K562 (cell line): ENCODE data around the gene PNPLA7. TPM values are rescaled to one million over a fixed set of nuclear protein-coding genes. Genes with fewer than 3 reads are reported as not detected.

Experiments
- ATAC-seq: fragments of 200-7000 bp; cut with Tn5 transposase; 3 replicates; pipeline ENCODE4 v1.9.1; 2020; ENCODE audit warnings: moderate library complexity
- BruUV-seq: library from RNA; stranded (reverse); fragments of 400-500 nt; replicated peaks from 2 replicates; lab custom pipeline; 2021; lab: Mats Ljungman, UMichigan
- CTCF ChIA-PET: fragments of 300-600 bp; formaldehyde crosslinking; extraction: SDS; loops from one replicate; lab custom pipeline; 2021; ENCODE audit warnings: low intra/inter-chr PET ratio; lab: Yijun Ruan, JAX
- POLR2A ChIA-PET: fragments of 300-600, 350-650 bp; sonication (Branson Sonifier 250); formaldehyde crosslinking; extraction: SDS; loops from one replicate; lab custom pipeline; 2021; ENCODE audit warnings: antibody characterized with exemption, inconsistent platforms; lab: Yijun Ruan, JAX
- DNase-seq, 4 experiments: peaks; one replicate each; pipeline versions ENCODE4 v3.0.0 to v3.0.0-alpha.2; 2011 to 2018; ENCODE audit warnings: low spot score in 3 of 4, mixed read lengths in 3 of 4; ENCODE audit errors: extremely low read depth in 1 of 4
- FAIRE-seq: peaks from 2 replicates; lab custom pipeline; 2011; peaks lifted over from hg19 to GRCh38; lab: Jason Lieb, UNC
- H2AFZ ChIP-seq: 2 replicates; pipeline ENCODE4 v1.6.0; 2011; ENCODE audit warnings: low read depth, low read length, control low read depth, inconsistent platforms
- H3K27ac ChIP-seq: fragments of 200-600 bp; 3 replicates; pipeline ENCODE4 v1.8.0; 2011; ENCODE audit warnings: low read depth, mild to moderate bottlenecking, control low read depth, inconsistent platforms, low read length, moderate library complexity, mixed read lengths; ENCODE audit errors: extremely low read depth
- H3K27me3 ChIP-seq, 2 experiments: fragments of 300-600 bp in 1 of 2; 2 replicates in 1 of 2; 3 replicates in 1 of 2; pipeline versions ENCODE4 v1.6.0 to v1.8.0; 2011; ENCODE audit warnings: inconsistent platforms in 2 of 2, low read length in 2 of 2, mild to moderate bottlenecking in 1 of 2, mixed read lengths in 1 of 2, moderate library complexity in 1 of 2; ENCODE audit not compliant: control insufficient read depth in 2 of 2, insufficient read depth in 2 of 2
- H3K36me3 ChIP-seq: fragments of 300-600 bp; 3 replicates; pipeline ENCODE4 v1.8.0; 2011; ENCODE audit warnings: mild to moderate bottlenecking, low read length, inconsistent platforms; ENCODE audit not compliant: control insufficient read depth, insufficient read depth
- H3K4me1 ChIP-seq, 2 experiments: fragments of 200-600 bp in 1 of 2; replicated peaks in 1 of 2; 2 replicates in 1 of 2; 3 replicates in 1 of 2; pipeline versions ENCODE4 v1.5.1 to v1.8.0; 2011; ENCODE audit warnings: inconsistent platforms in 2 of 2, low read length in 2 of 2, mild to moderate bottlenecking in 1 of 2, mixed read lengths in 1 of 2, moderate library complexity in 1 of 2; ENCODE audit not compliant: control insufficient read depth in 2 of 2, insufficient read depth in 2 of 2
- H3K4me2 ChIP-seq: 2 replicates; pipeline ENCODE4 v1.6.1; 2011; ENCODE audit warnings: low read length, control low read depth, inconsistent platforms, mixed read lengths; ENCODE audit not compliant: insufficient read depth
- H3K4me3 ChIP-seq: fragments of 200-600 bp; sonication (generic), shearing (Covaris generic); 2 replicates; pipeline ENCODE4 v1.5.1; 2016; ENCODE audit warnings: control low read depth, inconsistent platforms
- H3K79me2 ChIP-seq: fragments of 200-600 bp; 3 replicates; pipeline ENCODE4 v1.8.0; 2011; ENCODE audit warnings: low read length, inconsistent platforms; ENCODE audit not compliant: control insufficient read depth, insufficient read depth
- H3K9ac ChIP-seq, 2 experiments: 2 replicates each; pipeline versions ENCODE4 v1.6.0 to v1.6.1; 2011; ENCODE audit warnings: low read depth in 2 of 2, low read length in 2 of 2, control low read depth in 1 of 2, inconsistent platforms in 1 of 2, mild to moderate bottlenecking in 1 of 2, mixed read lengths in 1 of 2; ENCODE audit not compliant: insufficient read depth in 1 of 2
- H3K9me1 ChIP-seq: one replicate; pipeline ENCODE4 v1.6.0; 2011; ENCODE audit warnings: inconsistent platforms, mild to moderate bottlenecking, low read length, moderate library complexity; ENCODE audit not compliant: control insufficient read depth, insufficient read depth
- H3K9me3 ChIP-seq: replicated peaks from 2 replicates; pipeline ENCODE4 v1.5.1; 2011; ENCODE audit warnings: low read depth, low read length, inconsistent platforms; ENCODE audit not compliant: control insufficient read depth, insufficient read depth
- H4K20me1 ChIP-seq: replicated peaks from 2 replicates; pipeline ENCODE4 v1.6.1; 2011; ENCODE audit warnings: low read length, inconsistent platforms, mixed read lengths; ENCODE audit not compliant: control insufficient read depth, insufficient read depth
- GABPA ChIP-seq: fragments of 200-800 bp; sonication (Bioruptor generic); conservative IDR thresholded peaks from 2 replicates; pipeline ENCODE4 v1.6.1; 2016; ENCODE audit warnings: low read depth, missing genetic modification characterization, missing compliant biosample characterization
- NFE2L1 ChIP-seq: fragments of 450-650 bp; IDR thresholded peaks from 2 replicates; pipeline ENCODE4 v1.6.1; 2016; ENCODE audit warnings: missing genetic modification characterization, low read depth, mild to moderate bottlenecking, missing compliant biosample characterization, moderate library complexity, borderline replicate concordance
- NFIC ChIP-seq: fragments of 450-650 bp; IDR thresholded peaks from 2 replicates; pipeline ENCODE4 v1.6.1; 2017; ENCODE audit warnings: mild to moderate bottlenecking, inconsistent platforms
- NONO ChIP-seq, 2 experiments: fragments of 200-400 bp in 1 of 2; fragments of 450-650 bp in 1 of 2; formaldehyde crosslinking in 1 of 2; IDR thresholded peaks; 2 replicates each; pipeline ENCODE4 v1.6.1; 2017; ENCODE audit warnings: low read depth in 2 of 2, mild to moderate bottlenecking in 2 of 2, moderate library complexity in 2 of 2, low read length in 1 of 2
- RCOR1 ChIP-seq, 2 experiments: IDR thresholded peaks; 2 replicates each; pipeline ENCODE4 v1.6.1; 2012; ENCODE audit warnings: low read depth in 2 of 2, low read length in 2 of 2, borderline replicate concordance in 1 of 2, improper control_type of control experiment in 1 of 2
- SLC30A9 ChIP-seq: fragments of 250-450 bp; sonication (Bioruptor Pico); IDR thresholded peaks from 2 replicates; pipeline ENCODE4 v1.8.0; 2022; ENCODE audit warnings: mild to moderate bottlenecking, moderate library complexity
- YY1 ChIP-seq, 3 experiments: IDR thresholded peaks; 2 replicates each; pipeline ENCODE4 v1.6.1; 2011; ENCODE audit warnings: low read length in 2 of 3, mild to moderate bottlenecking in 2 of 3, moderate library complexity in 2 of 3, borderline replicate concordance in 1 of 3, control low read depth in 1 of 3, low read depth in 1 of 3; ENCODE audit not compliant: insufficient read depth in 3 of 3, insufficient replicate concordance in 2 of 3, control insufficient read depth in 1 of 3, insufficient read length in 1 of 3; ENCODE audit errors: extremely low read depth in 1 of 3
- ZEB2 ChIP-seq: fragments of 450-650 bp; IDR thresholded peaks from 2 replicates; pipeline ENCODE4 v1.6.1; 2016
- WGBS: fragments of 100-300 bp; shearing (Covaris generic); methylation state at CpG from one replicate; pipeline ENCODE4 v1.1.6; 2016; ENCODE audit warnings: low coverage, mixed read lengths; ENCODE audit not compliant: insufficient coverage; ENCODE audit errors: missing lambda C conversion rate; 5-methylcytosine and 5-hydroxymethylcytosine counted together
- in situ Hi-C: fragments of 300-500 bp; cut with MboI; formaldehyde crosslinking; loops from 4 replicates; pipeline ENCODE4 v1.15.0; 2018; ENCODE audit warnings: inconsistent platforms, mixed read lengths
- intact Hi-C: fragments of 100-400 bp; cut with micrococcal nuclease; formaldehyde crosslinking; loops from 2 replicates; pipeline ENCODE4 v1.14.2; 2022
- polyA plus RNA-seq, 8 experiments: library from polyadenylated mRNA; depleted of rRNA in 4 of 8; stranded (reverse) in 5 of 8; unstranded in 3 of 8; fragments of >200 nt; fragmentation: Nextera tagmentation in 2 of 8; fragmentation: Illumina TruSeq in 1 of 8; extraction: Ambion mirVana in 2 of 8; extraction: Trizol in 1 of 8; gene quantifications; 2 replicates each; pipeline versions ENCODE4 v1.2.1 to v1.2.3, GENCODE V29; 2011 to 2014; ENCODE audit warnings: inconsistent platforms in 1 of 8, missing spikeins in 1 of 8
- total RNA-seq, 7 experiments: library from RNA; depleted of rRNA in 6 of 7; stranded (reverse); fragments of >200 nt in 6 of 7; fragmentation: Illumina TruSeq in 2 of 7; extraction: Trizol in 2 of 7; gene quantifications; 2 replicates each; pipeline versions ENCODE4 v1.2.1 to v1.2.3, GENCODE V29; 2011 to 2021; ENCODE audit warnings: low replicate concordance in 1 of 7
- TF ChIP-seq, protein P1 (sequence below), 2 experiments: IDR thresholded peaks; 2 replicates each; pipeline ENCODE4 v1.6.1; 2012; ENCODE audit warnings: improper control_type of control experiment in 2 of 2, low read depth in 2 of 2, low read length in 2 of 2, borderline replicate concordance in 1 of 2
- TF ChIP-seq, protein P2 (sequence below): sonication (generic); formaldehyde crosslinking; IDR thresholded peaks from 2 replicates; pipeline ENCODE4 v1.8.1; 2023; ENCODE audit warnings: mild to moderate bottlenecking, missing genetic modification reagents
- TF ChIP-seq, protein P3 (sequence below): sonication (generic); formaldehyde crosslinking; IDR thresholded peaks from 2 replicates; pipeline ENCODE4 v1.8.1; 2023; ENCODE audit warnings: mild to moderate bottlenecking, missing genetic modification reagents

Gene PNPLA7
- total and polyA plus RNA-seq, 9 of the 15 experiments (the other 6 are each of a cell fraction or from before 2014, with no cell fraction given): 0.01 to 0.85 (median 0.19) TPM; not detected in 1

DNA sequence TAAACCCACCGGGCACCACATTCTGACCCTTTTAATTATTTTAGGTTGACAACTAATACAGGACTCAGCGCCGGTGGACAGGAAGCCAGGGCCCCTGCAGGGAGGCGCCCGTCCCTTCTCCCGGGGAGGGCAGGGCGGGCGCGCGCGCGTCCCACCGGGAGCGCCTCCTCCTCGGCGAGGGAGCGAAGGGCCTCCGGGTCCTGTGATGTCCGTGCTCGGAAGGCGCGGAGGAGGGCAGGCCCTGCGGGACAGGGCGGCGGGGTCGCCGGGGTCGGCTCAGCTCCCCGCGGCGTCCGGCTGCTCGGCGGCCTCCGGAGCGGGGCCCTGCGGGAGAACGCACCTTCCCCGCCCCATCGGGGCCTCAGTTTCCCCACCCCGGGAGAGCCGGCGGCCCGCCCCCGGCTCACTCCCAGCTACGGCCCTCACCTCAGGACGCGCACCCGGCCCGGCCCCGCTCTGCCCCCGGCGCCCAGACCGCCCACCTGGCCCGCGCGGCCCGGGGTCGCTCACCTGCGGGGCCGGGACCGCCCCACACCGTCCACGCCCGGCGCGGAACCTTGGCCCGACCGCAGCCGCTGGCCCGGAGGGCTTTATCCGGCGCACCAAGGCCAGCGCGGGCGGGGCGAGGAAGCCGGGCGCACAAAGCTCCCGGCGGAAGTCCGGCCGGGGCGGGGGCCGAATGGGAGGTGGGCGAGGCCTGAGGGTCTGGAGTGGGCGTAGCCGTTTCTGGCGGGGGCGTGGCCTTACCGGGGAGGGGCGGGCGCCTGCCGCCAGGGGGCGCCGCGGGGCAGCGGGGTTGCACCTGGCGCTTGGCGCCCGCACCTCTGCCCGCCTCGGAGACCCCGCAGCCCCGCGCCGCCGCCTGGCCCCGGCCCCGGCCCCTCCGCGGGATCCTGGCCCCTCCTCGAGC, 127.3 kb downstream of the PNPLA7 start, which contains the start of the genes EXD3 and NOXA1:
Gene EXD3, minus strand, starts transcription at position 559 of the 910 bp plus-strand sequence. CDS start 27,805 bp downstream, outside the sequence.
Gene NOXA1, plus strand, starts transcription at position 790 of the 910 bp plus-strand sequence. CDS start 137 bp downstream, outside the sequence.
- WGBS: under 1% methylated on average over 25 of the region's 113 CpGs
- CTCF ChIA-PET: interaction anchor here (0.7 to 1.1 kb wide), 2 partner anchors 23 to 145 kb away, joined by 4 to 5 read pairs; no protein-coding TSS in a partner anchor
- Histone ChIP-seq H3K27me3 (no peaks in the 10 kb centered on the region), H3K4me3 (peak within 1 kb of the TSS; percentile 97), H2AFZ (peak within 1 kb of the TSS; percentile 71), H3K9me1 (no peaks in the 10 kb centered on the region), H4K20me1 (no peaks in the 10 kb centered on the region), H3K4me2 (peak within 1 kb of the TSS; percentile 94), H3K79me2 (peaks cover 43% of the 10 kb centered on the region), H3K9me3 (no peaks in the 10 kb centered on the region), H3K9ac (peak within 1 kb of the TSS; percentile 80 to 95), H3K27ac (peak within 1 kb of the TSS; percentile 72), H3K4me1 (peaks cover 35 to 46% of the 10 kb centered on the region in 2 experiments), H3K36me3 (peaks cover 5% of the 10 kb centered on the region; the same call in 1 of the 3 replicates)
- DNase-seq: peak; percentile 96 to 98 (median 98)
- intact Hi-C loops (loop anchor here (10.0 kb wide), 1 partner anchor 118 kb away; the partner anchor contains the start of gene NRARP), in situ Hi-C loops (no loop called here)
- BruUV-seq: no TSS peak
- POLR2A ChIA-PET: interaction anchor here (0.6 to 3.4 kb wide), 8 partner anchors 8 to 305 kb away, joined by 3 to 21 read pairs (median 4); no protein-coding TSS in a partner anchor
- peak; percentile 87 for ATAC-seq
- FAIRE-seq: peak; percentile 40
- TF ChIP-seq, protein P1, sequence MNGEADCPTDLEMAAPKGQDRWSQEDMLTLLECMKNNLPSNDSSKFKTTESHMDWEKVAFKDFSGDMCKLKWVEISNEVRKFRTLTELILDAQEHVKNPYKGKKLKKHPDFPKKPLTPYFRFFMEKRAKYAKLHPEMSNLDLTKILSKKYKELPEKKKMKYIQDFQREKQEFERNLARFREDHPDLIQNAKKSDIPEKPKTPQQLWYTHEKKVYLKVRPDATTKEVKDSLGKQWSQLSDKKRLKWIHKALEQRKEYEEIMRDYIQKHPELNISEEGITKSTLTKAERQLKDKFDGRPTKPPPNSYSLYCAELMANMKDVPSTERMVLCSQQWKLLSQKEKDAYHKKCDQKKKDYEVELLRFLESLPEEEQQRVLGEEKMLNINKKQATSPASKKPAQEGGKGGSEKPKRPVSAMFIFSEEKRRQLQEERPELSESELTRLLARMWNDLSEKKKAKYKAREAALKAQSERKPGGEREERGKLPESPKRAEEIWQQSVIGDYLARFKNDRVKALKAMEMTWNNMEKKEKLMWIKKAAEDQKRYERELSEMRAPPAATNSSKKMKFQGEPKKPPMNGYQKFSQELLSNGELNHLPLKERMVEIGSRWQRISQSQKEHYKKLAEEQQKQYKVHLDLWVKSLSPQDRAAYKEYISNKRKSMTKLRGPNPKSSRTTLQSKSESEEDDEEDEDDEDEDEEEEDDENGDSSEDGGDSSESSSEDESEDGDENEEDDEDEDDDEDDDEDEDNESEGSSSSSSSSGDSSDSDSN (IDR thresholded peaks at IDR 0.05; ENCODE audit: borderline replicate concordance in 1 of 2, low read depth in 2 of 2, low read length in 2 of 2): peak; percentile 82 to 95
- TF ChIP-seq YY1 (IDR thresholded peaks at IDR 0.05; ENCODE audit: borderline replicate concordance in 1 of 3, control insufficient read depth in 1 of 3, extremely low read depth in 1 of 3, insufficient read depth in 3 of 3, insufficient read length in 1 of 3, insufficient replicate concordance in 2 of 3, low read depth in 1 of 3, low read length in 2 of 3) (peak in 2 of 3 experiments; percentile 64 to 73), GABPA (tag) (peak; percentile 100), NONO (IDR thresholded peaks at IDR 0.05; ENCODE audit: low read depth in 2 of 2, low read length in 1 of 2) (peak; percentile 75 to 78), ZEB2 (peak; percentile 92), NFIC (peak; percentile 30; the same call in 1 of the 2 replicates), RCOR1 (IDR thresholded peaks at IDR 0.05; ENCODE audit: borderline replicate concordance in 1 of 2, low read depth in 2 of 2, low read length in 2 of 2) (peak in 1 of 2 experiments; percentile 61; a peak in 2 of 4 replicates), NFE2L1 (tag) (no peak), SLC30A9 (peak; percentile 70; the same call in 1 of the 2 replicates)
- TF ChIP-seq, protein P2, sequence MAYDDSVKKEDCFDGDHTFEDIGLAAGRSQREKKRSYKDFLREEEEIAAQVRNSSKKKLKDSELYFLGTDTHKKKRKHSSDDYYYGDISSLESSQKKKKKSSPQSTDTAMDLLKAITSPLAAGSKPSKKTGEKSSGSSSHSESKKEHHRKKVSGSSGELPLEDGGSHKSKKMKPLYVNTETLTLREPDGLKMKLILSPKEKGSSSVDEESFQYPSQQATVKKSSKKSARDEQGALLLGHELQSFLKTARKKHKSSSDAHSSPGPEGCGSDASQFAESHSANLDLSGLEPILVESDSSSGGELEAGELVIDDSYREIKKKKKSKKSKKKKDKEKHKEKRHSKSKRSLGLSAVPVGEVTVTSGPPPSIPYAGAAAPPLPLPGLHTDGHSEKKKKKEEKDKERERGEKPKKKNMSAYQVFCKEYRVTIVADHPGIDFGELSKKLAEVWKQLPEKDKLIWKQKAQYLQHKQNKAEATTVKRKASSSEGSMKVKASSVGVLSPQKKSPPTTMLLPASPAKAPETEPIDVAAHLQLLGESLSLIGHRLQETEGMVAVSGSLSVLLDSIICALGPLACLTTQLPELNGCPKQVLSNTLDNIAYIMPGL: peak; percentile 92; the same call in 1 of the 2 replicates
- TF ChIP-seq, protein P3, sequence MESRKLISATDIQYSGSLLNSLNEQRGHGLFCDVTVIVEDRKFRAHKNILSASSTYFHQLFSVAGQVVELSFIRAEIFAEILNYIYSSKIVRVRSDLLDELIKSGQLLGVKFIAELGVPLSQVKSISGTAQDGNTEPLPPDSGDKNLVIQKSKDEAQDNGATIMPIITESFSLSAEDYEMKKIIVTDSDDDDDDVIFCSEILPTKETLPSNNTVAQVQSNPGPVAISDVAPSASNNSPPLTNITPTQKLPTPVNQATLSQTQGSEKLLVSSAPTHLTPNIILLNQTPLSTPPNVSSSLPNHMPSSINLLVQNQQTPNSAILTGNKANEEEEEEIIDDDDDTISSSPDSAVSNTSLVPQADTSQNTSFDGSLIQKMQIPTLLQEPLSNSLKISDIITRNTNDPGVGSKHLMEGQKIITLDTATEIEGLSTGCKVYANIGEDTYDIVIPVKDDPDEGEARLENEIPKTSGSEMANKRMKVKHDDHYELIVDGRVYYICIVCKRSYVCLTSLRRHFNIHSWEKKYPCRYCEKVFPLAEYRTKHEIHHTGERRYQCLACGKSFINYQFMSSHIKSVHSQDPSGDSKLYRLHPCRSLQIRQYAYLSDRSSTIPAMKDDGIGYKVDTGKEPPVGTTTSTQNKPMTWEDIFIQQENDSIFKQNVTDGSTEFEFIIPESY: peak; percentile 69
